ENCODE measurements around the gene ZNF789. TPM values are rescaled to one million over a fixed set of nuclear protein-coding genes. Genes with fewer than 3 reads are reported as not detected.

The ZNF789 gene
- total and polyA plus RNA-seq, 9 of the 15 experiments (the other 6 are each of a cell fraction or from before 2014, with no cell fraction given) = 6.1 to 57.0 (median 24.8) TPM

- Histone ChIP-seq H3K4me3 (peak overlapping the region; percentile 92), H3K27me3 (ENCODE audit: control insufficient read depth in 2 of 2, insufficient read depth in 2 of 2, low read length in 2 of 2) (no peaks in the 10 kb centered on the region), H3K9me1 (ENCODE audit: control insufficient read depth, insufficient read depth, low read length) (no peaks in the 10 kb centered on the region), H3K9me3 (replicated peaks; ENCODE audit: control insufficient read depth, insufficient read depth, low read depth, low read length) (no peaks in the 10 kb centered on the region), H3K4me1 (replicated peaks in 1 of 2; ENCODE audit: control insufficient read depth in 2 of 2, insufficient read depth in 2 of 2, low read length in 2 of 2) (peaks cover 7 to 18% of the 10 kb centered on the region in 2 experiments; a peak in 4 of 5 replicates), H3K79me2 (ENCODE audit: control insufficient read depth, insufficient read depth, low read length) (peaks cover 59% of the 10 kb centered on the region), H4K20me1 (replicated peaks; ENCODE audit: control insufficient read depth, insufficient read depth, low read length) (no peaks in the 10 kb centered on the region; the same call in 1 of the 2 replicates), H2AFZ (ENCODE audit: low read depth, low read length) (peak overlapping the region; percentile 80), H3K27ac (ENCODE audit: extremely low read depth, low read depth, low read length) (peak overlapping the region; percentile 92), H3K36me3 (ENCODE audit: control insufficient read depth, insufficient read depth, low read length) (peaks cover 34% of the 10 kb centered on the region), H3K4me2 (ENCODE audit: insufficient read depth, low read length) (peak overlapping the region; percentile 95), H3K9ac (ENCODE audit: insufficient read depth in 1 of 2, low read depth in 2 of 2, low read length in 2 of 2) (peak overlapping the region; percentile 85 to 97)
- intact Hi-C loops (cut with micrococcal nuclease) = loop anchor here (10.0 kb wide), 1 partner anchor 82 kb away; the partner anchor contains the start of genes FAM200A and ZNF655
- FAIRE-seq (peak; percentile 96), ATAC-seq (peak; percentile 47), DNase-seq (ENCODE audit: extremely low read depth in 1 of 4, low spot score in 3 of 4) (peak in 3 of 4 experiments; percentile 20 to 87 (median 79))
- ChIA-PET CTCF (ENCODE audit: low intra/inter-chr PET ratio) (no interaction called here), POLR2A (interaction anchor here (0.7 to 1.7 kb wide), 10 partner anchors 9 to 85 kb away, joined by 3 to 8 read pairs (median 3); partner anchors contain the start of genes ZKSCAN5, ZNF394 and ZNF655)
- TSS peak; percentile 79 for BruUV-seq (replicated peaks)
- in situ Hi-C loops (cut with MboI) = no loop called here
- WGBS (ENCODE audit: insufficient coverage, low coverage, missing lambda C conversion rate) = 2% methylated on average over 7 of the region's 7 CpGs
- TF ChIP-seq HLTF (IDR thresholded peaks at IDR 0.05) (no peak), ZNF696 (CRISPR knock-in tag; conservative IDR thresholded peaks at IDR 0.05) (no peak), BCOR (IDR thresholded peaks at IDR 0.05) (no peak), MTA2 (IDR thresholded peaks at IDR 0.05; ENCODE audit: low read depth) (no peak), SAFB2 (IDR thresholded peaks at IDR 0.05; ENCODE audit: borderline replicate concordance, low read depth, low read length, severe bottlenecking) (no peak), HNRNPLL (IDR thresholded peaks at IDR 0.05; ENCODE audit: low read depth, low read length, poor library complexity, severe bottlenecking) (no peak), NCOR1 (IDR thresholded peaks at IDR 0.05) (no peak), XRCC4 (IDR thresholded peaks at IDR 0.05; ENCODE audit: extremely low read depth, insufficient read depth, insufficient read length) (no peak), ZBTB5 (IDR thresholded peaks at IDR 0.05) (no peak), PRDM10 (IDR thresholded peaks at IDR 0.05; ENCODE audit: partially characterized antibody) (peak; percentile 11), ZNF609 (CRISPR knock-in tag; IDR thresholded peaks at IDR 0.05; ENCODE audit: borderline replicate concordance) (no peak), FOXM1 (IDR thresholded peaks at IDR 0.05; ENCODE audit: low read depth) (no peak), FOXM1 (CRISPR knock-in tag; IDR thresholded peaks at IDR 0.05; ENCODE audit: low read depth) (0 out of 2 replicates have a peak, but pooled peaks have one; percentile 64)
Measured at GRCh38 chr7:99473315-99473596, 566 bp downstream of the ZNF789 start.

Measured in K562 (cell line).